Activated naive CD8-positive, alpha-beta T cell treated with anti-CD3 and anti-CD28 coated beads, Interleukin-2, amount 50 U/mL, for 24 hours (primary cell): ENCODE data around the gene TESMIN.
A peak's percentile ranks its signal among the peaks of the same experiment; 100 is the strongest.

Source experiments
- ATAC-seq: fragments of 150-1000 bp; cut with Tn5 transposase; one replicate; pipeline ENCODE4 v1.10.0; 2021
- DNase-seq: peaks from one replicate; pipeline ENCODE4 v3.0.0; 2021
- H3K27ac Mint-ChIP-seq: one replicate; pipeline ENCODE4 v1.8.0; 2021; ENCODE audit warnings: mild to moderate bottlenecking, mixed read lengths
- H3K27me3 Mint-ChIP-seq: one replicate; pipeline ENCODE4 v1.8.0; 2021; ENCODE audit warnings: mixed read lengths
- H3K36me3 Mint-ChIP-seq: one replicate; pipeline ENCODE4 v1.8.0; 2021; ENCODE audit warnings: low read depth, mixed read lengths
- H3K4me1 Mint-ChIP-seq: one replicate; pipeline ENCODE4 v1.8.0; 2021; ENCODE audit warnings: mixed read lengths
- H3K4me3 Mint-ChIP-seq: one replicate; pipeline ENCODE4 v1.8.0; 2021; ENCODE audit warnings: mild to moderate bottlenecking, moderate library complexity, mixed read lengths
- H3K9me3 Mint-ChIP-seq: one replicate; pipeline ENCODE4 v1.8.0; 2021; ENCODE audit warnings: mixed read lengths

Gene TESMIN

DNA sequence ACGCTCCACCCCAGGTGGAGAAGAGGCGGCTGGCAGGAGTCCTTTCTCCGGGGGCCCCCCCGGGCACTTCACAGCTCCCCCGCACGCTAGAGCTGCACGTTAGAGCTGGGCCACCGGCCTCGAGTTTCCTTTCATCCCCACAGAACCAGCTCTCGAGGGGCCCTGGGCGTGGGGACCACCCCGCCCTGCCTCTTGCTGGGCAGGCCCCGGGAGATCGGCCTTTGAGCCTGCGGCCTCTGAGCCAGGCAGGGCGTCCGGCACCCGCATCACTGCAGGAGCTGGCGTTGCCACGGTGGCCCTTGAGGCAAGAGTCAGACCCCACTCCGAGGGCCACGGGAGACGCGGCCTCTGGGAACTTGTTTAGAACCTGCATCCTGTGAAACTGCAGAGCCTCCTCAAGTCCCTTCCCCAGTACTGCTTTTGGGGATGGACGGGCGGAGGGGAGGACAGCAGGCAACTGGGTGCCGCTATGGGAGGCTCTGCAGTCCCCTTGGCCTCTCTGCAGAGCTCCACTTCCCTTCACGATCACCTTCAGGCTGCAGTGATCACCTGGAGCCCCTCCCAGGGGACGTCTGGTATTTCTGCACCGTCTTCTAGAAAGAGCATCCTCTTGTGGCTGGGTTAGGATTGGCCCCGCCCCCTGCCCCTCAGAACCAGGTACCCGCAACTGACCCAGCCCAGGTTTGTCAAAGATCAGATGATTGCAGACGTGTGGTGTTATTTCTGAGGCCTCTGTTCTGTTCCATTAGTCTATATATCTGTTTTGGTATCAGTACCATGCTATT is 80.9 kb downstream of the TESMIN start:
- Mint-ChIP-seq H3K4me1 (no peaks in the 10 kb centered on the region), H3K4me3 (no peak overlapping the region), H3K36me3 (no peaks in the 10 kb centered on the region), H3K9me3 (no peaks in the 10 kb centered on the region), H3K27me3 (peaks cover 1% of the 10 kb centered on the region), H3K27ac (no peak overlapping the region)
- ATAC-seq: no peak
- no peak for DNase-seq

DNA sequence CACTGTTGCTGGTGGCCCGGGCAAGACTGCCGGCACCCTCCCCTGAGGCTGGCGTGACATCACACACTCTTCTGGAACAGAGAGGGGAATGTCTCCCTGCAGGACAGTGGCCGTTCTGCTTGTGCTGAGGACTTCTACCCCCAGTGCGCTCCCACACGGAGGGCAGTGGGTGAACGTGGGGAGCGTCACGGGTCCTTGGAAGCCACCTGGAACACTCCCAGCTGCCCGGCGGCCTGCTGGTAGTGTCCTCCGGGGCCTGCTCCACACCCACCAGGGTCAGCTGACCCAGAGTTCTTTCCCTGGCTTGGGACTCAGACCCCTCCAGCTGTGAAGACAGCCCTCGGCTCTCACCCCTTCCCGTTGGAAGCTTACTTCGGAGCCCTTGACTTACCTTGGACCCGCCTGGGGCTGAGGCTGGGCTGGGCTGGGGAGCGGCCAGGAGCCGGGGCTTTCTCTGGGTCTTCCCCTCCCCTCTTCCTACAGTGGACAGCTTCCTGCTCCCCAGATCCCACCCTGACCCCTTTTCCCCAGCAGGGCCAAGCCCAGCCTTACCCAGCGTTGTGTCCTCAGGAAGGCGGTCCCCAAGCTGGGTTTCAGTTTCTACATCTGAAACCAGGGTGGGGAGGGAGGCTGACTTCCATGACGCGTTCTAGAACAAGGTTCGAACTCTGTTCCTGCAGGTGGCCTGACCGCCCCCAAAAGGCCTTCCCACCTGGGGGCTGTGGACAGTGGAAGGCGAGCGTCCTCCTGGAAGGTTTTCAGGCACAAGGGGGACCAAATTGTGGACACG is 81.8 kb downstream of the TESMIN start:
- no peak for ATAC-seq
- H3K4me3 Mint-ChIP-seq: no peak overlapping the region
- H3K9me3 Mint-ChIP-seq: no peaks in the 10 kb centered on the region

DNA sequence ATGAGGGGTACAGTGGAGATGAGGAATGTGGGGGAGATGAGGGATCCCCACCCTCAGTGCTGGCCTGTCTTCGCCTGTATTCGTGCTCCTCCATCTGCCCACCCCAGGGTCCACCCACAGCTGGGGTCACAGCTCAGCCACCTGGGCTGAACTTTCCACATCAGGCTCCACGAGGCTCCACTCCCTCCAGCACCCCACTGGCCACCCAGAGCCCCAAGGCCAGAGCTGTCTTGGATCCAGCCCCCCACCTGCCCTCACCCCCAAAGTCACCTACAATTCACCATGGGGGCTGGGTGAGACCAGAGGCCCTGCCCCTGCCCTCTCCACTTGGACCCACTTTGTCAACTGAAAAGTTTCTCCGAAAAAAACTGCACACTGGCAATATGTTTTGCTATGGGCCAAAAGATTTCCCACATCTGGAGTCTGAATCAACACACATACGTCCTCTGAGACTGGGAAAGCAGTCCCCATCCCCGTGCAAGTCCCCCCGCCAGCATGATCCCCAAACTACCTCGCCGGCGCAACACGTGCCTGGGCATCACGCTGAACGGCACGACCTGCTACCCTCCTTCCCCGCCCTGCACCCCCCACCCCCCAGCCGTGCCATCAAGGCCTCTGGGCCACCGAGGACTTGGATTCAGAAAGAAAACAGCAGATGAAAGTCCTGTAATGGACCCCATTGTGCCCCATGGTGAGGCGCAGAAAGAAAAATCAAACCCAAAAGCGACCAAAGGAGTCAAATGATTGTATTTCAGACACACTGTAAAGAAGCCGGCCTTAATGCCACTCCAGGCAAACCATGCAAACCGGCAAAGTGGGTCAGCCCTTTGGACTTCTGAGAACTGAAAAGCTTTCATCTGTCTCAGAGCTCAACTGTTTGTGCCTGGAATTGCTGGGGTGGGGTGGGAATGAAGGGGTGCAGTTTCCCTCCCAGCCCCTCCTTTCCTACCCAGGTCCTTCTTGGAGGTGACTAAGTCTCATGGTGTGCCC is 83.5 kb downstream of the TESMIN start:
- no peaks in the 10 kb centered on the region for H3K4me1 Mint-ChIP-seq
- no peaks in the 10 kb centered on the region for H3K9me3 Mint-ChIP-seq
- H3K36me3 Mint-ChIP-seq: no peaks in the 10 kb centered on the region
- no peak for ATAC-seq
- no peak overlapping the region for H3K4me3 Mint-ChIP-seq
- no peak for DNase-seq
- peaks cover 1% of the 10 kb centered on the region for H3K27me3 Mint-ChIP-seq
- no peak overlapping the region for H3K27ac Mint-ChIP-seq

More for the DNA sequence above, 81.8 kb downstream of the TESMIN start:
- Mint-ChIP-seq H3K4me1 (no peaks in the 10 kb centered on the region), H3K27me3 (peaks cover 1% of the 10 kb centered on the region), H3K36me3 (no peaks in the 10 kb centered on the region), H3K27ac (no peak overlapping the region)
- DNase-seq: no peak

- no peaks in the 10 kb centered on the region for H3K4me1 Mint-ChIP-seq
- no peak overlapping the region for H3K4me3 Mint-ChIP-seq
- no peak for ATAC-seq
- no peaks in the 10 kb centered on the region for H3K27me3 Mint-ChIP-seq
- no peak for DNase-seq
- no peaks in the 10 kb centered on the region for H3K9me3 Mint-ChIP-seq
- H3K27ac Mint-ChIP-seq: no peak overlapping the region
- H3K36me3 Mint-ChIP-seq: no peaks in the 10 kb centered on the region
Observed at GRCh38 chr11:68666849-68667248, 84.5 kb downstream of the TESMIN start.

DNA sequence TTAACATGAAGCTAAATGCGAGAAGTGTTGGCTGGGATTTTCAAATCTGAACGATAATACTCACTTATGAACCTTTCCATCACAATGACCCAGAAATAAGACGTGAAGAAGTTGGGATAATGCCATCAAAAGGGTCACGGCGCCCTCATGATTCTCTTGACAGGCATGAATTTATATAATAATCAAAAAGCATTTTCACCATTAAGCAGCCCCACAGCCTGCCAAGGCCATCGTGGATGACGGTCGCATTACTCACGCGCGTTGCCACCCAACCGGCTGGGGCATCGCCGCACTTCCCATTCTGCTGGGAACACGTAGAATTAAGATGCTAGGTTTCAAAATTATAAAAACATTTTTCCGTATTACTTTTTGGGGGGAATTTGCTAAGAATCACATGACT is 85.9 kb downstream of the TESMIN start:
- no peak overlapping the region for H3K27ac Mint-ChIP-seq
- no peaks in the 10 kb centered on the region for H3K9me3 Mint-ChIP-seq
- DNase-seq (no peak), ATAC-seq (no peak)
- no peak overlapping the region for H3K4me3 Mint-ChIP-seq
- no peaks in the 10 kb centered on the region for H3K36me3 Mint-ChIP-seq
- H3K4me1 Mint-ChIP-seq: no peaks in the 10 kb centered on the region
- H3K27me3 Mint-ChIP-seq: no peaks in the 10 kb centered on the region

GRCh38 chr11:68664906-68665305 is 86.4 kb downstream of the TESMIN start:
- H3K9me3 Mint-ChIP-seq: no peaks in the 10 kb centered on the region
- H3K4me1 Mint-ChIP-seq: no peaks in the 10 kb centered on the region
- ATAC-seq (peak; percentile 16), DNase-seq (no peak)
- no peak overlapping the region for H3K27ac Mint-ChIP-seq
- H3K36me3 Mint-ChIP-seq: no peaks in the 10 kb centered on the region
- no peaks in the 10 kb centered on the region for H3K27me3 Mint-ChIP-seq
- H3K4me3 Mint-ChIP-seq: no peak overlapping the region

GRCh38 chr11:68664141-68664540 is 87.2 kb downstream of the TESMIN start:
- no peaks in the 10 kb centered on the region for H3K9me3 Mint-ChIP-seq
- H3K27ac Mint-ChIP-seq: no peak overlapping the region
- DNase-seq (no peak), ATAC-seq (no peak)
- no peaks in the 10 kb centered on the region for H3K36me3 Mint-ChIP-seq
- H3K4me3 Mint-ChIP-seq: no peak overlapping the region
- no peaks in the 10 kb centered on the region for H3K4me1 Mint-ChIP-seq
- no peaks in the 10 kb centered on the region for H3K27me3 Mint-ChIP-seq

- DNase-seq (no peak), ATAC-seq (no peak)
- Mint-ChIP-seq H3K4me1 (no peaks in the 10 kb centered on the region), H3K27me3 (no peaks in the 10 kb centered on the region), H3K4me3 (no peak overlapping the region), H3K36me3 (no peaks in the 10 kb centered on the region), H3K27ac (no peak overlapping the region), H3K9me3 (no peaks in the 10 kb centered on the region)
Observed at GRCh38 chr11:68663482-68664010, 87.8 kb downstream of the TESMIN start.

- DNase-seq (no peak), ATAC-seq (no peak)
- Mint-ChIP-seq H3K27ac (no peak overlapping the region), H3K4me1 (no peaks in the 10 kb centered on the region), H3K4me3 (no peak overlapping the region), H3K36me3 (no peaks in the 10 kb centered on the region), H3K27me3 (no peaks in the 10 kb centered on the region), H3K9me3 (no peaks in the 10 kb centered on the region)
Observed at GRCh38 chr11:68661697-68662603, 89.4 kb downstream of the TESMIN start.

GRCh38 chr11:68661014-68661413 is 90.3 kb downstream of the TESMIN start:
- Mint-ChIP-seq H3K27ac (no peak overlapping the region), H3K27me3 (no peaks in the 10 kb centered on the region), H3K9me3 (no peaks in the 10 kb centered on the region), H3K36me3 (no peaks in the 10 kb centered on the region), H3K4me3 (no peak overlapping the region), H3K4me1 (no peaks in the 10 kb centered on the region)
- DNase-seq (no peak), ATAC-seq (no peak)

DNA sequence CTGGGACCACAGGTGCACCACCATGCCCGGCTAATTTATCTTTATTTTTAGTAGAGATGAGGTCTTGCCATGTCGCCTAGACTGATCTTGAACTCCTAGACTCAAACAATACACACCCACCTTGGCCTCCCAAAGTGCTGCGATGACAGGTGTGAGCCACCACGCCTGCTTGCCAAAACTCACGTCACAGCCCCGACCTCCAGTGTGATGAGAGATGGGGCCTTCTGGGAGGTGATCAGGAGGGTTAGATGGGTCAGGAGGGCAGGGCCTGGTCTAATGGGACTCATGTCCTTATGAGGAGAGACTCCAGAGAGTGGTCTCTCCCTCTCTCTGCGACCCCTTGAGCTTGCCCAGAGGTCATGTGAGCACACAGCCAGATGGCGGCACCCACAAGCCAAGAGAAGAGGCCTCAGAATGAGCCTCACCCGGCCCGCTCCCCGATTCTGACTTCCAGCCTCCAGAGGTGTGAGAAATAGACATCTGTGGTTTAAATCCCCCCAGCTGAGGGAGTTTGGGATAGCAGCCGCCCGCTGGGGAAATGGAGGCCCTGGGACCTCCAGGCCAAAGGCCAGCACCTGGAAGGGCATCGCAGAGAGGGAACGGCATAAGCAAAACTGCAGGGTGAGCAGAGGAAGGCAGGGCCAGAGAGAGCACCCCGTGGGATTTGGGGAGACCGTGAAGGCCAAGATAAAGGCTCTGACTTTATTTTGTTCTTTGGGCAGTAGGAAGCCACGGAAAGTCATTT is 91.1 kb downstream of the TESMIN start:
- Mint-ChIP-seq H3K27ac (no peak overlapping the region), H3K9me3 (no peaks in the 10 kb centered on the region), H3K4me3 (no peak overlapping the region), H3K36me3 (no peaks in the 10 kb centered on the region), H3K4me1 (no peaks in the 10 kb centered on the region), H3K27me3 (no peaks in the 10 kb centered on the region)
- ATAC-seq: no peak
- no peak for DNase-seq

DNA sequence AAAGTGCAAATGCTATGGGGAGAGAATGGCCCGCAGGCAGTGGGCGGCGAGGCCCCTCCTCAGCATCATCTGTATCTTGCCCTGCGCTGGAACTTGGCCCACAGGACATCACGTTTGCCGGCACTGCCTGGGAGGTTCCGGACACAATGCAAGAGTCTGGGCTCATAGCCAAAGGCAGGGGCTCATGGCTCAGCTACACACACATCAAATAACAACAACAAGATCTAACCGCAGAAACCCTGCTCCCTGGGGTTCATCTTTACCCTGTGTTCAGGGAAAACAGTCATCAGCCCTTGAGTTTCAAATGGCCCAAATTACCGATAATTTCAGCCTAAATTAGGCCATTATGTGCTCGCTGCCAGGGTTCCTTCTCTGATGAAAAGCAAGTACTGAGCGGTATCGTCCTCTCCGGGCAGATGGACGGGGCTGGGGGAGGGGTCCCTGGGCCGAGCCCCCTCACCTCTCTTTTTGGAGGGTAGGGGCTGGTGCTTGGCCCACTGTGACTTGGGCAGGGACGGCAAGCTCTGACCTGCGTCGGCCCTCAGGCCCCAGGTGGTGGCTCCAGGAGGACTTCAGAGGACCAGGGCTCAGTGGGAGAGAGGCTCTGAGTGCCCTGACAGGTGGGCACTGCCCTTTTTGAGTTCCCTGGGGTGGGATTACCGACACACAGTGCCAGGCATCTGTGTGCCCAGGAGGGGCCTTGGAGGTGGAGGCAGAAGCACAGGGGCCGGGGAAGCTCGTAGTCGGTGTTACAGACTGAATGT is 92.0 kb downstream of the TESMIN start:
- Mint-ChIP-seq H3K27me3 (no peaks in the 10 kb centered on the region), H3K4me1 (no peaks in the 10 kb centered on the region), H3K9me3 (no peaks in the 10 kb centered on the region), H3K27ac (no peak overlapping the region), H3K4me3 (no peak overlapping the region), H3K36me3 (no peaks in the 10 kb centered on the region)
- no peak for DNase-seq
- no peak for ATAC-seq
